Peyer's patch (tissue), 4 donors: ENCODE measurements around the gene HSBP1L1. TPM values are rescaled to one million over a fixed set of nuclear protein-coding genes. Genes with fewer than 3 reads are reported as not detected.
A peak's percentile ranks its signal among the peaks of the same experiment; 100 is the strongest.

ENCODE experiments used
- DNase-seq, 3 donors: peaks; one replicate each; pipeline ENCODE4 v3.0.0-alpha.2; 2017 to 2019
- H3K27ac ChIP-seq, 4 donors: fragments of 200-600 bp; sonication (generic); one replicate each; pipeline ENCODE4 v1.5.1; 2016 to 2019
- H3K27me3 ChIP-seq, 2 donors: fragments of 200-600 bp; sonication (generic); one replicate each; pipeline ENCODE4 v1.5.1; 2019
- H3K36me3 ChIP-seq, 3 donors: fragments of 200-600 bp; sonication (generic); one replicate each; pipeline ENCODE4 v1.5.1; 2016 to 2019
- H3K4me1 ChIP-seq, 4 donors: fragments of 200-600 bp; sonication (generic); one replicate each; pipeline ENCODE4 v1.5.1; 2016 to 2019
- H3K4me3 ChIP-seq, 4 donors: fragments of 200-600 bp; sonication (generic); 1 replicate in 3 of 4; 2 replicates in 1 of 4; pipeline ENCODE4 v1.5.1; 2016 to 2019; ENCODE audit warnings: mild to moderate bottlenecking in 1 of 4
- H3K9me3 ChIP-seq, 4 donors: fragments of 200-600 bp; sonication (generic); one replicate each; pipeline ENCODE4 v1.5.1; 2016 to 2019; ENCODE audit warnings: mild to moderate bottlenecking in 1 of 4
- POLR2A ChIP-seq, 2 donors: fragments of 450-650 bp; IDR thresholded peaks; one replicate each; pipeline ENCODE4 v1.5.1; 2017; ENCODE audit warnings: antibody characterized with exemption in 2 of 2, mild to moderate bottlenecking in 2 of 2, moderate library complexity in 2 of 2
- total RNA-seq, 4 donors: library from RNA; depleted of rRNA; stranded (reverse); fragments of >200 nt; gene quantifications; one replicate each; pipeline ENCODE4 v1.1.0, GENCODE V29; 2016
- TF ChIP-seq, protein P1 (sequence below), 6 experiments: fragments of 450-650 bp in 4 of 6; fragments of 200-600 bp in 2 of 6; sonication (generic) in 1 of 6; IDR thresholded peaks; one replicate each; pipeline ENCODE4 v1.5.1; 2017 to 2019; ENCODE audit warnings: antibody characterized with exemption in 6 of 6, mild to moderate bottlenecking in 3 of 6, moderate library complexity in 1 of 6

Gene HSBP1L1
- 10 to 100 TPM; 14.9 to 64.9 (median 47.8) TPM for total RNA-seq

DNA sequence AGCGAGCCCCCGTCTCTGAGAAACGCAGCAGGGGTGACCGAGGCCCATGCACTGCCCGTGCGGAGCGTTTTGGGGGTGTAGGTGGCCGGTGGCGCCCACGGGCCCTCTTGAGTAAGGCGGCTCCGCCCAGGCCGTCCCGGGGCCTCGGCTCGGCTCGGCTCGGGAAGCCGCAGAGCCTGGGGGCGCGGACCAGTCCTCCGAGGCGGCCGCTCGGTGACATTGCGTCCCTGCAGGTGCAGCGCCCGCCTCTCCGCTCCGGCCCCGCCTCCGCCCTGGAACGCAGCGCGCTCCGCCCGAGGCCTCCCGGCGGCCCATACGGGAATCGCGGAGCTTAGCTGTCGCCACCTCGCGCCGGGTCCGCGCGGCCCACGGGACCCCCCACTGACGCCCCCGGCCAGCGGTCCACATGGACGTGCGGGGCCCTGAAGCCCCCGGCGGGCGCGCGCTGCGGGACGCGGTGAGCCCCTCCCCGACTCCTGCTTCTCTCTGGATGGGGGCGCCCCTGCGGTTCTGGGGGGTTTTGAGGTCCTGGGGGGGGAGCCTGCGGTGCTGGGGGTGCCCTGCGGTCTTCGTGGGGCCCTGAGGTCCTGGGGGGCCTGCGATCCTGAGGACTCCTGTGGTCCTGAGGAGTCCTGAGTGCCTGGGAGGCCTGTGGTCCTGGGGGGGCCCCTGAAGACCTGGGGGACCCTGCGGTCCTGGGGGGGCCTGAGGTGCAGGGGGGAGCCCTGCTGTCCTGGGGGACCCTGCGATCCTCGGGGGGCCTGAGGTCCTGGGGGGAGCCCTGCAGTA lies at the start of gene HSBP1L1:
HSBP1L1 (plus strand) TSS at position 314 of the 789 bp plus-strand sequence; CDS start at position 407, 93 bp downstream.
- Histone ChIP-seq H3K27ac (peak within 1 kb of the TSS; percentile 66 to 93 (median 83)), H3K4me1 (peaks cover 0 to 44% (median 12%) of the 10 kb centered on the region in 4 donors), H3K27me3 (no peaks in the 10 kb centered on the region), H3K4me3 (peak within 1 kb of the TSS; percentile 54 to 88 (median 72)), H3K9me3 (no peaks in the 10 kb centered on the region), H3K36me3 (peaks cover 0 to 21% (median 0%) of the 10 kb centered on the region in 3 donors)
- TF ChIP-seq, protein P1, sequence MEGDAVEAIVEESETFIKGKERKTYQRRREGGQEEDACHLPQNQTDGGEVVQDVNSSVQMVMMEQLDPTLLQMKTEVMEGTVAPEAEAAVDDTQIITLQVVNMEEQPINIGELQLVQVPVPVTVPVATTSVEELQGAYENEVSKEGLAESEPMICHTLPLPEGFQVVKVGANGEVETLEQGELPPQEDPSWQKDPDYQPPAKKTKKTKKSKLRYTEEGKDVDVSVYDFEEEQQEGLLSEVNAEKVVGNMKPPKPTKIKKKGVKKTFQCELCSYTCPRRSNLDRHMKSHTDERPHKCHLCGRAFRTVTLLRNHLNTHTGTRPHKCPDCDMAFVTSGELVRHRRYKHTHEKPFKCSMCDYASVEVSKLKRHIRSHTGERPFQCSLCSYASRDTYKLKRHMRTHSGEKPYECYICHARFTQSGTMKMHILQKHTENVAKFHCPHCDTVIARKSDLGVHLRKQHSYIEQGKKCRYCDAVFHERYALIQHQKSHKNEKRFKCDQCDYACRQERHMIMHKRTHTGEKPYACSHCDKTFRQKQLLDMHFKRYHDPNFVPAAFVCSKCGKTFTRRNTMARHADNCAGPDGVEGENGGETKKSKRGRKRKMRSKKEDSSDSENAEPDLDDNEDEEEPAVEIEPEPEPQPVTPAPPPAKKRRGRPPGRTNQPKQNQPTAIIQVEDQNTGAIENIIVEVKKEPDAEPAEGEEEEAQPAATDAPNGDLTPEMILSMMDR (IDR thresholded peaks at IDR 0.05), result peak in 4 of 6 experiments; percentile 34 to 72 (median 62)
- TF ChIP-seq POLR2A (IDR thresholded peaks at IDR 0.05), result peak; percentile 52 to 54
- DNase-seq, result peak; percentile 65 to 89 (median 87)

DNA sequence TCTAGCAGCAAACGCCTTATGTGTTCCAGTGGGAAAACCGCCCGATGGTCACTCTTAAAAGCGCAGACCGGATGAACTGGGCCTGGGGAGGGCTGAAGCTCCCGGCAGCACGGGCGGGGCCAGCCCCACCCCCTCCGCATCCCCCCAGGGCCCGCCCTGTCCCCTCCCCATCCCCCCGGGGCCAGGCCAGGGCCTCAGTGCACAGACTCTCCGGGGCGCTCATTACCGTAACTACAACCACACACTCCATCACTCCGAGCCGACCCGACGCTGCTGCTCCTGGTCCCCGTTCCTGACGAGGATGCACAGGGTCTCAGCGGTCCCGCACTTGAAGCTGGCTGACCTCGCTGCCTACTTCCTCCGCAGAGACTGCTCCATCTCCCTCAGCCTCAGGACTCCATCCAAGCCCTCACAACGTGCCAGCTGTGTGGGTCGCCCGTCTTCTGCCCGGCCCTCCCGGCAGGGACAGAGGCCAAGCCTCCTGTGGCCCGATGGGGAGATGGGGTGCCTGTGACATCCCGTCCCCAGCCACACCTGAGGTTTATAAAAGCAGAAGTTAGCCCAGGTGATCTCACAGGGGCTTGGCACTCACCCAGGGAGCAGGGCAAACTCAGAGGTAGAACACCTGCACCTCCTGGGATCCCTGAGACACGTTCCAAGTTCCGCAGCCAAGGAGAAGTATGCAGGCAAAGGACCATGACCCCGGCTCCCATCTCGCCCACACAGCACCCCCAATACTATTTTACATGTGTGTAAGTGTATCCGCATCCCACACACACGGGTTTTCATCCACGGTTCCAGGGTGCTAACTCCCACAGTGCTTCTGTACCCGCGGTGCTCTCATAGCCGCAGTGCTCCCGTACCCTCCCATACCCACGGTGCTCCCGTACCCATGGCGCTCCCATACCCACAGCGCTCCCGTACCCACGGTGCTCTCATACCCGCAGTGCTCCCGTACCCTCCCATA lies 49.0 kb upstream of the HSBP1L1 start:
- Histone ChIP-seq H3K36me3 (peaks cover 0 to 43% (median 0%) of the 10 kb centered on the region in 3 donors), H3K4me3 (no peak overlapping the region), H3K4me1 (no peaks in the 10 kb centered on the region), H3K9me3 (no peaks in the 10 kb centered on the region), H3K27me3 (no peaks in the 10 kb centered on the region), H3K27ac (no peak overlapping the region)
- DNase-seq, result peak in 1 of 3 donors; percentile 46
- TF ChIP-seq, protein P1 (IDR thresholded peaks at IDR 0.05), result no peak
- no peak for TF ChIP-seq POLR2A (IDR thresholded peaks at IDR 0.05)

DNA sequence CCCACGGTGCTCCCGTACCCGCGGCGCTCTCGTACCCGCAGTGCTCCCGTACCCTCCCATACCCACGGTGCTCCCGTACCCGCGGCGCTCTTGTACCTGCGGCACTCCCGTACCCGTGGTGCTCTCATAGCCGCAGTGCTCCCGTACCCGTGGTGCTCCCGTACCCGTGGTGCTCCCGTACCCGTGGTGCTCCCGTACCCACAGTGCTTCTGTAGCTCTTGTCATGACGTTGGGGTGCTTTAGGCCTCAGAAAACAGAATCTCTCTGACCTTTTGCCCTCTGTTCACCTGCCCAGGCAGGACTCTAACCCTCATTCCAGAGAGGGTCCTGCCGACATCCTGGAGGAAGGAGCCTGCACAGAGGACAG lies 48.3 kb upstream of the HSBP1L1 start:
- H3K4me1 ChIP-seq, result no peaks in the 10 kb centered on the region
- no peak for DNase-seq
- H3K36me3 ChIP-seq, result peaks cover 0 to 43% (median 0%) of the 10 kb centered on the region in 3 donors
- H3K27me3 ChIP-seq, result no peaks in the 10 kb centered on the region
- H3K9me3 ChIP-seq, result no peaks in the 10 kb centered on the region
- TF ChIP-seq POLR2A (IDR thresholded peaks at IDR 0.05), result no peak
- TF ChIP-seq, protein P1 (IDR thresholded peaks at IDR 0.05), result no peak
- no peak overlapping the region for H3K27ac ChIP-seq
- H3K4me3 ChIP-seq, result no peak overlapping the region

DNA sequence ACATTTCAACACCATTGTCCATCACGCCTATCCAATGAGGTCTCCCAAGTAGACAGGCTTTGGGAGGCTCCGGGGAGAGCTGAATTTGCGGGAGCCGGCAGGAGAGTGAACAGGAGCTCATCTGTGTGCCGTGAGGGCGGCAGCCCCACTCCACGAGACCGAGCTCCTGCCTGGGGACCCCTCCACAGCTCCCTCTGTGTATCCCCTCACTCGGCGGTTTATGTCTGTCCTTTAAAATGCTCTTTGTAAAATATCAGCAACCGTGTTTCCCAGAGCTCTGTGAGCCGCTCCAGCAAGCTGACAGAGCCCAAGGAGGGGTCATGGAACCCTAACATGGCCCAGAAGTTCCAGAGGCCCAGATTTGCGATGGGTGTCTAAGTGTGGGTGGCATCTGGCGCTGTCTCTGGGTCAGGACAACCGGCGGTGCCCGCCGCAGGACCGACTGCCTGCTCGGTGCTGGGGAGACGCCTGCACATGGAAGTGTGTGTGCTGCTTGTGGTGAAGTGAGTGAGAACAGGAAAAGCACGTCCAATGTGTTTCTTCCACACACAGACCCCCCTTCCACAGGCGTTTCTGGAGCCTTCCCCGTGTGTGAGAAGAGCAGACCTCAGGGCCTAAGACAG lies 47.8 kb upstream of the HSBP1L1 start:
- H3K4me3 ChIP-seq, result no peak overlapping the region
- peaks cover 0 to 43% (median 0%) of the 10 kb centered on the region in 3 donors for H3K36me3 ChIP-seq
- no peaks in the 10 kb centered on the region for H3K4me1 ChIP-seq
- H3K9me3 ChIP-seq, result no peaks in the 10 kb centered on the region
- DNase-seq, result peak in 1 of 3 donors; percentile 38
- no peaks in the 10 kb centered on the region for H3K27me3 ChIP-seq
- no peak for TF ChIP-seq POLR2A (IDR thresholded peaks at IDR 0.05)
- TF ChIP-seq, protein P1 (IDR thresholded peaks at IDR 0.05), result no peak
- H3K27ac ChIP-seq, result no peak overlapping the region
